Measurements from ENCODE around the gene MCM5.
"Not testable (repeated sequence)": the region's sequence is repeated elsewhere in the genome, so short reads cannot be mapped to it uniquely, and the experiment has no call there.

The MCM5 gene

DNA sequence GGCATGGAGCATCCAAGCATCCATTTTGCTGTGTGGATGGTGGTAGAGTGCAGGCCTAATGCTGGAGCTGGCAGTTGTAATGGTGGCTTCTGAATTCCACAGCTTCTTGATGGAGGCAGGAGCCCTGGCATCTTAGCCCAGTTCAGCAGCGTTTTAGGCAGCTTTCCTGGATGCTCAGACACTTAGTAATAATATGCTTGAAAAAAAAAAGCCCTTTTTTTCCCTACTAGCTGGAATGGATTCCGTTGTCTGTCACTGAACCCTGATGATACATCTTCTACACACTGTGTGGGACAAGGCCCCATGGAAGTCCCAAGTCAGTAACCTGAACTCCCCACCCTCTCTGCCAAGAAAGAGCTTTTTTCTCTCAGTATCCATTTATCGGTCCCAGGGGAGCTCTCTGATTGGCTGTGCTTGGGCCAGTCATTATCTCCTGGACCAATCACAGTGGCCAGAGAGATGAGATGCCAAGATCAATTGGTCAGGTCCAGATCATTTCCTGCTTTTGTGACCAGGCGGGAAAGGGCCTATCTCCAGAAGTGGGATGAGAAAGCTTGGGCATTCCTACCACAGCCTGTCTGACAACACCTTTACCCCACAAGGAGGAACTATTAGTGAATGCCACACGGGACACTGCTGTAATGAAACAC is 34.2 kb downstream of the MCM5 start:
- no peak for DNase-seq

DNA sequence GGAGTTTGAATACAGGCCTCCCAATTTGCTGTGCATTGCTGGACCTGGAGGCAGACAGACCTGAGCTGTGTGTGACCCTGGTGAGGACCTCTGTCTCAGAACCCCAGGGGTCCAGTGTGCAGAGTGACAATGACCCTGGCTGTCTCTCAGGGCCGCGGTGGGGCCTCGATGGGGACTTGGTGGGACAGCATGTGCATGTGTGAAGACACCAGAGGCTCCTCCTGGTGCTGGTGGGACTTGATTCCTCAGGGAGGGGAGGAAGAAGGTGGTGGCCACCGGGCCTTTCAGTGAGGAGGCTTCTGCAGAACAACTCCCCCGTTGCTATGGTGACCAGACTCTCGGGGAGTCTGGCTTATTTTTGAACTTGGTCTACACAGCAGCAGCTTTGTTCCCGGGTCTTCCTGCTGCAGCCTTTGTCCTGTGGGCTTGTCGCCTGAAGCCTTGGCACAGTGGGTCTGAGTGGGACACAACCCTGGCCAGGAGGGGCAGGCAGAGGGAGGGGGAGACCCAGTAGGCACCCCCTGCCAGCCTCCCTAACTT is 35.3 kb downstream of the MCM5 start:
- no peak for DNase-seq

DNA sequence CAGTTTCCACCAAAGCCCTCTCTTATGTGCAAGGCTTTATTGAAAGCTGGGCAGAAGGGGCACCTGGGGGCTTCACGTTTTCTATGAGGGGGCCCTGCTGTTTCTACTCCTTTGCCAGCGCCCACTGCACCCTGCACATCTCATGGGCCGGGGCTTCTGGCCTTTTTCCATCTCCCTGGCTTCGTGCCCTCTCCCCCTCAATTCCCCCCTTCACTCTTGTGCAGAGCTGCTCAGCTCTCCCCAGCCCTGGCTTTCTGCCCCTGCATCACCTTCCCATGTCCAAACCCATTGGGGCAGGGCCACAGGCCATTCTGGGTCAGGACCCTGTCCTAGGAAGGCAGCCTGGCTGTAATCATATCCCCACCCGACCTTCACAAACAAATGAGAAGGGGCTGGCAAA is 36.5 kb downstream of the MCM5 start:
- no peak for DNase-seq

DNA sequence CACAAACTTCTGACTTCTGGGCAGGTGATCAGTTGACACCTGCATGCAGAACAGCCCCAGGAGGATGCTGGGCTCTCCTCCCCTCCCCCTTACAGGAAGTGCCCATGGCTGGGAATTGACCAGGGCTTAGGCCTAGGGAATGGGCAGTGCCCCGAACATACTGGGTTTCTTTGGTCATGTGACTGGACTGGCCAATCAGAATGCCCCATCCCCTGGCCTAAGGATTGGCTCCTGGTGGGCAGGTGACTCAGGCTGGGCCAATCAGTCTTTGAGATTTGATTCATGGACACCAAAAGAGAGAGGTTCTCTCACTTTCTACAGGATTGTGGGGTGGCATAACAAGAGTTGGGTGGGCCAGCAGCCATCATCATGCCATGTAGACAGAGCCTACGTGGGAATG is 37.1 kb downstream of the MCM5 start:
- DNase-seq, result no peak

GRCh38 chr22:35438673-35439364 is 38.9 kb downstream of the MCM5 start:
- not testable (repeated sequence) for DNase-seq

DNA sequence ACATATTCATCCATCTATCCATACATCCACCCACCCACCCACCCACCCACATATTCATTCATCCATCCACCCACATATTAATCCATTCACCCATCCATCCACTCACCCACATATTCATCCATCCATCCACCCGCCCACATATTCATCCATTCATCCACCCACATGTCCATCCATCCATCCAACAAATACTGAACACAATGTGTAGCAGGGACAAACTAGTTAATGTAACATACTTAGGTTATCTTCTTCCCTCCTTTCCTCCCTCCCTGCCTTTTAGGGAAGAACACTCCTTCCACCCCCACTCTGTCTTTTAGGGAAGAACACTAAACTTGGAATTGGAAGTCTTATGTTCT is 39.4 kb downstream of the MCM5 start:
- DNase-seq, result no peak

- DNase-seq, result no peak
These were observed 40.2 kb downstream of the MCM5 start for GRCh38 chr22:35440129-35440528.

DNA sequence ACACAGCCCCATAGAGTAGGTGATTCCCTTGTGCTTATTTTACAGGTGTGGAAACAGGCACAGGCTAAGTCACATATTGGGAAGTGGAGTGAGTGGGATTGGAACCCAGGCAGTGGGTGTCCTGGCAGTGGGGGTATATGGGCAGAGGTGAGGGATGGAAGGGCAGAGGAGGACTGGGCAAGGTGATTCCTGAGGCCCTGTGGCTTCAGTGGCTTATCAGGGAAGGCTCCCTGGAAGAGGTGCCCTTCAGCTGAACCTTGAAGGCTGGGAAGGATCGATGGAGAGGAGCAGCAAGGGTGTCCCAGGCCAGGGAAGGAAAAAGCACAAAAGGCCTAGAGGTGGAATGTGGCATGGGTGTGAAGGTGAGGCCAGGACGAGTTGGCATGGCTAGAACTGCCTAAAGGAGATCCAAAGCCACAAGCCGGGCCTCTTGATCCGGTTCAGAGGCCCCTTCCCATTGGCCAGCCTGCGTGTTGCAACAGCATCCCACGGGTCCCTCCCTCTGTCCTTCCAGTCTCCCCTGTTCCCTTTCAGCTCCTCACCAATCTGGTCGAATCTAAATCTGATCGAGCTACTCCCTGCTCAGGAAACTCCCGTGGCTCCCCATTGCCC is 41.7 kb downstream of the MCM5 start:
- DNase-seq, result no peak

DNA sequence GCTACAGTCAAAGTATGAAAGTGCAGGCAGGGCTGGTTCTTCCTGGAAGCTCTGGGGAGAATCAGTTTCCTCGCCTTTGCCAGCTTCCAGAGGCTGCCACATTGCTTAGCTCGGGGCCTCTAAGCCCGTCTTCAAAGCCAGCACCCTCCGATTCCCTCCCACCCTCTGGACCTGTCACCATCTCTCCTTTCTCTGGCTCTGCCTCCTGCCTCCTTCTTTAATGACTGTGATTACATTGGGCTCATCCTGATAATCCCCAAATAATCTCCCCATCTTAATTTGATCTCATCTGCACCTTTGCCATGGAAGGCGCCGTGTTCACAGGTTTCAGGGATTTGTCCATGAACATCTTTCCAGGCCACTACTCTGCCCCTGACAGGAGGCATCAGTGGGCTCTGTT is 42.5 kb downstream of the MCM5 start:
- no peak for DNase-seq

DNA sequence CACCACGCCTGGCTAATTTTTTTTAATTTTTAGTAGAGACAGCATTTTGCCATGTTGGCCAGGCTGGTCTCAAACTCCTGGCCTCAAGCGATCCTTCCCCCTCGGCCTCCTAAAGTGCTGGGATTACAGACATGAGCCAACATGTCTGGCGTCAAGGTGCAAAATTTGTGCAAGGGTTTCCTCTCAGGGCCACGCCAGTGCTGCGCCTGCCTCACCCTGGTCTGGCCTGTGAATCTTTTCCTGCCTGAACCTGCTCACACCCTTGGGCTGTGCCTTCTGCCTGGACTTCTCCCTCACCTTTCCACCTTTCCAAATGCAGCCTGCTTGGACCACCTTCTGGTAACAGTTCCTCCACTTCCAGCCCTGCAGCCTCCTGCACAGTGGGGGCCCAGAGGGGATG is 43.4 kb downstream of the MCM5 start:
- no peak for DNase-seq

- DNase-seq, result no peak
These were observed 44.1 kb downstream of the MCM5 start for GRCh38 chr22:35443790-35444684.

DNA sequence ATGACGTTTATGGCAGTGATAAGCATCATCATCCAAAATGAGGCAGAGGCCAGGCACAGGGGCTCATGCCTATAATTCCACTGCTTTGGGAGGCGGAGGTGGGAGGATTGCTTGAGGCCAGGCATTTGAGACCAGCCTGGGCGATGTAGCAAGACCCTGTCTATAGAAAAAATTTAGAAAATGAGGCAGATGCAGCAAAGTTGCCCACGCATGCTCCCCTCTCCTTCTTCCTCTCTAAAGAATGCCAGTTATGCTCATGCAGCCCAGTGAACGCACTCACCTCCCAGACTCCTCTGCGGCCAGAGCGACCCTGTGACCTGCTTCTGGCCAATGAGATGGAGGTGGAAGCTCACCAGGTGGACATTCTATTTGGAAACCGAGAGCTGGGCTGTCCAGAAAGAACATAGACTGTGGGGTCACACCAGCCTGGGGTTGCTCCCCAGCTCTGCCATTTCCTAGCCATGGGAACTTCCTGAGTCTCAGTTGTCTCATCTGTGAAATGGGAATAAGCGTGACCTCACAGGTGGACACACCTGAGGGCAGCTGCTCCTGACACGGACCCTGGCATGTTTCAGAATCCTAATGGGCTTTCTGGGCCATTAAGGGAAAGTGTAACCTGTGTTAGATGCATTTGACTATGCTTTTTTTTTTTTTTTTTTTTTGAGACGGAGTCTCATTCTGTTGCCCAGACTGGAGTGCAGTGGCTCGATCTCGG is 44.9 kb downstream of the MCM5 start:
- no peak for DNase-seq

GRCh38 chr22:35445933-35446332 is 46.0 kb downstream of the MCM5 start:
- no peak for DNase-seq

DNA sequence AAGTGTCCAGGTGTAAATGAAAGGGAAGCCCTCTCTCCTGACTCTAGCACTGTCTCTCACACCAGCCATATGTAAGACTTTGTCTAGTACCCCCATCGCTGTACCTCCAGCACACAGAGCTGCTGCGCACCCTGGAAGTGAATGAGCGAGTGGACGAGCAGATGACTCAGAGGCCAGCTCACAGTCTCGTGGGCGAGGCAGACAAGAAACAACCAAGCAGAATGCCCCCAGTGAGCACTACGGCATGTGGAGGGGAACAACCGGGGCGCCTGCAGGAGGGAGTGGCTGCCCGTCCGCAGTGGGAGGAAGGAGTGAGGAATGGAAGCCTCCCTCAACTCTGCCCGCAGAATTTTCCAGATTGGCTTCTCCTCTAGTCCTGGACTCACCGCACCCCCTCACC is 46.4 kb downstream of the MCM5 start:
- no peak for DNase-seq

DNA sequence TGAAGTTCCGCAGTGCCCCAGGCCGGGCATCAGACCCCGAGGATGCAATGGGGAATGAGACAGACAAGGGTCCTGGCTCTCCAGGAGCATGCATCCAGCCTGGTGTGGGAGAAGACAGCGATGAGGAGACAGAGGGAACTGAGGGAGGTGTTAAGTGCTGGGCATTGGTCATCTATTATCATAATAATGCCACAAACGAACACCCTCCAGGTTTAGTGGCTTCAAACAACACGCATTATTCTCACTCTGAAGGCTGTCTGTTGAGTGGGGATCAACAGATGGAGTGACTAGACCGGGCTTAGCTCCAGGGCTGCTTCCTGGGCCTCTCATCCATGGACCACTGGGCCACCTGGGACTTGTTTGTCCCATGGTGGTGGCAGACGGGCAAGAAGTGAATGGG is 48.6 kb downstream of the MCM5 start:
- no peak for DNase-seq

GRCh38 chr22:35449829-35450689 is 50.1 kb downstream of the MCM5 start:
- no peak for DNase-seq

DNA sequence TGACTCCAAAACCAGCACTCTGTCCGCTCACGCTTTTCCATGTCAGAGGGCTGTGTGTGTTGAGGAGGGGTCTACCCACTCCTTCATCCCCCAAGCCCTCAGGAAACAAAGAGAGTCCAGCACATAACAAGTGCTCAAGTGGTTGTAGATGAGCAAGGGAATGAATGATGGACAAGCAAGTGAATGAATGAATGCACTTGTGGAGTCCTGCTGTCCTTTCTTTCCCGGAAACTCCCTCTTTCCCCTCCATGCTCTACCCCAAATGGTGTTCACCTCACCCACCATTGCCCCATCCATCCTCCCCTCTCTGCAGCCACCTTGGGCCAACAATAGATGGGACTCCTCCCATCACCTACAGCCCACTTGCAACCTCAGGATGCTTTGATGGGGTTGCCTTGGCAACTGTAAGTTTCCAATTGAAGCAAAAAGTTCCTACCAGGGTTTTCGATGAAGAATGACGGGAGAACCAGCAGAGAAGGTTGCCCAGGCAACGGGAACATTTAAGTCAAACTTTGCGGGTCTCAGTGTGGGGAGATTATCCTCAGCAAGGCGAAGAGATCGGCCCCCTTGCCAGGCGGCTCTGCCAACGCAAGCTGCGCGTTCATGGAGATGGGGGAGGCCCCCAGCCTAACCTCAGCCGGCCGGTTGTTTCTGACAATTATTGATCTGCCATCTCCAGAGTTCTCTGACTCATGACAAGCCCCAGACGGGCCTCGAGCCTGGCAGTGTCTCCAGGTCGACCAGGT is 51.1 kb downstream of the MCM5 start:
- no peak for DNase-seq

DNA sequence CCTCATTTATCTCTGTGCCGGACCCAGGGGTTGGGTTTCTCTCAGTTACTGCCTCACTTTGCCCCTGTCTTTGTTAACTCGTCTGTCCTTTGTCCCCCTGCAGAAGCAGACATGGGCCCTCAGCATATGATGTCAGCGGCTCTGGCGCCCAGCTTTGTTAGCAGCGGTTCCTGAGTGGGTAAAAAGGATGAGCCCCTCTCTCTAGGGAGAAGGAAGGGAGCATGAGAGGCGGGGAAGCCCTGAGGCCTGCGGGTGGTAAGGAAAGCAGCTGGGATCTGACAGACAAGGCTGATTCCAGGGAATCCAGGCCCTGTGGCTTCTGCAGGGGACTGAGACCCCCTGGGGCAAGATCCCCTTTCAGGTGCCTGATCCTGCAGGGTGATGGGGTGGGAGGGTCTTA is 51.7 kb downstream of the MCM5 start:
- no peak for DNase-seq

GRCh38 chr22:35452351-35452781 is 52.4 kb downstream of the MCM5 start:
- no peak for DNase-seq

GRCh38 chr22:35452810-35453743 is 53.1 kb downstream of the MCM5 start:
- no peak for DNase-seq
